ENCODE data around the gene PTPRCAP.
"Not testable (repeated sequence)": the region's sequence is repeated elsewhere in the genome, so short reads cannot be mapped to it uniquely, and the experiment has no call there.

The PTPRCAP gene

GRCh38 chr11:67440229-67441097 lies 3.0 kb upstream of the PTPRCAP start:
- no peak for DNase-seq

GRCh38 chr11:67439321-67440228 lies 2.1 kb upstream of the PTPRCAP start:
- no peak for DNase-seq

- DNase-seq = no peak
Observed at GRCh38 chr11:67438158-67438902, 848 bp upstream of the PTPRCAP start.

- DNase-seq = no peak
Observed at GRCh38 chr11:67437809-67438157, 301 bp upstream of the PTPRCAP start.

GRCh38 chr11:67436459-67437081 lies 912 bp downstream of the PTPRCAP start:
- DNase-seq = no peak

GRCh38 chr11:67435727-67436458 lies 1.6 kb downstream of the PTPRCAP start:
- no peak for DNase-seq

- DNase-seq = no peak
Observed at GRCh38 chr11:67435031-67435726, 2.3 kb downstream of the PTPRCAP start.

GRCh38 chr11:67434395-67434881 lies 3.0 kb downstream of the PTPRCAP start:
- DNase-seq = no peak

GRCh38 chr11:67433536-67434394 lies 3.7 kb downstream of the PTPRCAP start:
- no peak for DNase-seq

- no peak for DNase-seq
Observed at GRCh38 chr11:67432655-67433349, 4.7 kb downstream of the PTPRCAP start.

GRCh38 chr11:67431346-67432249 lies 5.9 kb downstream of the PTPRCAP start:
- no peak for DNase-seq

GRCh38 chr11:67429722-67430121 lies 7.8 kb downstream of the PTPRCAP start:
- DNase-seq = no peak

GRCh38 chr11:67429038-67429668 lies 8.3 kb downstream of the PTPRCAP start:
- DNase-seq = no peak

GRCh38 chr11:67428052-67429001 lies 9.2 kb downstream of the PTPRCAP start, which contains the start of gene RPS6KB2:
Gene RPS6KB2 (plus strand): TSS chr11:67428494. CDS start chr11:67428546, 52 bp downstream.
- DNase-seq = peak; percentile 100

GRCh38 chr11:67427364-67427859 lies 10.1 kb downstream of the PTPRCAP start:
- DNase-seq = not testable (repeated sequence)

All from eye (tissue), 1 donor.